Stimulated activated naive CD4-positive, alpha-beta T cell (primary cell): ENCODE results near the gene METTL1.

Experiments used
- DNase-seq, 6 experiments: peaks; one replicate each; lab custom pipeline; 2025; lab: John Stamatoyannopoulos, UW

The METTL1 gene

DNA sequence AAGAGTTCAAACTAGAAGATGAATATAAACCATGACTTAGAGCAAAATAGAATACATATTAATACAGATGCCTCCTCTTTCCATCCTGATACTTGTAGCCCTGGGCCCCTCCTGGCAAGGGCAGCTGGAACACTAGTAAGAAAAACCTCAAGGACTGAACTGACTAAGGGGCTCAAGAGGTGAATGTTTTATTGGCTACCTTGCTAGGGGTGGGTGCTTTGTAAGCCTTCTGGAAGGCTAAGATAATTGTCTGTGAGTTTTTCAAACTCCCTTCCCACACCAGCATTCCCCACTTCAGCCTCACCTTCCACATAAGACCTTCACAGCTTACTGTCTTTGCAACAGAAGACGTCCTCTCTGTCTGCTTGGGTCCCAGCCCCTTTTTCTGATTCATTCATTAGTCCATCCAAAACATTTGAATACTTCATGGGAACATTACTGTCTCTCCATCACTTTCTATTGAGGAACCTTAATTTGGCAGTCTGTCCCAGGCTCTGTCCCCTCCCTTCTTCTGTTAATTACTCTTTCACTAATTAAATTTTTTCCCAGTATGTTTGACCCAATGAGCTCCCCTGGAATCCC lies 18.1 kb downstream of the METTL1 start:
- no peak for DNase-seq

DNA sequence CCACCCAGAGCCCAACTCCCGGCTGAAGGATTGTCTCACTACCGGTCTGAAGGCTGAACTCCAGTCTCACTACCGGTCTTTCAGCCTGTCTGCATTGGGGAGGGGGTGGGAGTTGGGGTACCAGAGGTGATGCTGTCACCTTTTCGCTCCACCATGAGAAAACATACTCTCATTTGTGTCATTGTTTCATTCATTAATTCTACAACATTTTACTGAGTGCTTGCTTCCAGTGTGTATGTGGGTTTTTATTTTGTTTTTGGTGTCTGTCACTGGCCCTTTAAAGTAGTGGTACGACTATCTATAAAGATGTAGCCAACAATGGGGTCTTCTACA lies 19.3 kb downstream of the METTL1 start:
- no peak for DNase-seq

DNA sequence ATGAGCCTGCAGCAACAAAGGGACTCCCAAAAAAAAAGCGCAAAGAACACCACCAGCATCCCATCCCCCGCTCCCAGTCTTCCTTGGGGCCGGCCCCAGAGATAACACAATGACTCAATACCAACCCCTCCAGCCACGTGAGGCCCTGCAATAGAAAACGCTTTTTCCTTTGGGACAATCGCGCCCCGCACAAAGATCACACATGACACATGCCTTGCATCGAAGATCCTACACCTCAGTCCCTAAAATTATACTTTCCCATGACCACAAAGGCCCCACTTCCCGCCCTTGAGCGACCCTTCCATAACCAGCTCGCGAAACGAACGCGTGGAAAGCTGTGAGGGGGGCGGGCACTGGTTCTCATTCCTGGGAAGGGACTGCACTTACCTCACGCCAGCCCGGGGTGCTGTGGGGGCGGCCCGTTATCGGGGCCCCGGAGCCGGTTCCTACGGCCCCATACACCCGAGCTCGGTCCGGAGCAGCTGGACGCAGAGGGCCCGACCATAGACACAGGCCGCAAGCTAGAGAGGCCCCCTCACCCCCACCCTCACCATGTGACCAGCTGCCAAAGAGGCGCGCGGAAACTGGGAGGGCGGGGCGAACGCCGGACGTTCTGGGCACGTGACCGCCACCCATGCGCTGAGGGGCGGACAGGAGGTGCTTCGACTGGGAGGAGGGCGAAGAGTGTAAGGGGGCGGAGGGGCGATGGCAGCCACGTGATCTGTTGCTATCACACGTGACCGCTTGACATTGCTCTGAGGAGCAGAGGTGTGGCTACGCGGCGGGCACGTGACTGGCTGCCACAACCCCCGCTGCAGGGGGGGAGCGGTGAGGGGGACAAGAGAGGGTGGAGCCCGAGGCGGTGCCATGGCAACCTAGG lies 19.9 kb downstream of the METTL1 start, which contains the start of gene CDK4:
CDK4 (minus strand) TSS at position 523 of the 880 bp plus-strand sequence. CDS start 593 bp downstream, outside the sequence.
- peak; percentile 95 to 99 (median 98) for DNase-seq

DNA sequence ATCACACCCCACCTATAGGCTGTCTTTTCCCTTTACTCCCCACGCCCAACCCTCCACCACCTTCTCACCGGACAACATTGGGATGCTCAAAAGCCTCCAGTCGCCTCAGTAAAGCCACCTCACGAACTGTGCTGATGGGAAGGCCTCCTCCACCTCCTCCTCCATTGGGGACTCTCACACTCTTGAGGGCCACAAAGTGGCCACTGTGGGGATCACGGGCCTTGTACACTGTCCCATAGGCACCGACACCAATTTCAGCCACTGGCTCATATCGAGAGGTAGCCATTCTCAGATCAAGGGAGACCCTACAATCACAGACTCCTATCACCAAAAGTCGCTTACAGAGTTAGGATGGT lies 20.5 kb downstream of the METTL1 start:
- DNase-seq: no peak

DNA sequence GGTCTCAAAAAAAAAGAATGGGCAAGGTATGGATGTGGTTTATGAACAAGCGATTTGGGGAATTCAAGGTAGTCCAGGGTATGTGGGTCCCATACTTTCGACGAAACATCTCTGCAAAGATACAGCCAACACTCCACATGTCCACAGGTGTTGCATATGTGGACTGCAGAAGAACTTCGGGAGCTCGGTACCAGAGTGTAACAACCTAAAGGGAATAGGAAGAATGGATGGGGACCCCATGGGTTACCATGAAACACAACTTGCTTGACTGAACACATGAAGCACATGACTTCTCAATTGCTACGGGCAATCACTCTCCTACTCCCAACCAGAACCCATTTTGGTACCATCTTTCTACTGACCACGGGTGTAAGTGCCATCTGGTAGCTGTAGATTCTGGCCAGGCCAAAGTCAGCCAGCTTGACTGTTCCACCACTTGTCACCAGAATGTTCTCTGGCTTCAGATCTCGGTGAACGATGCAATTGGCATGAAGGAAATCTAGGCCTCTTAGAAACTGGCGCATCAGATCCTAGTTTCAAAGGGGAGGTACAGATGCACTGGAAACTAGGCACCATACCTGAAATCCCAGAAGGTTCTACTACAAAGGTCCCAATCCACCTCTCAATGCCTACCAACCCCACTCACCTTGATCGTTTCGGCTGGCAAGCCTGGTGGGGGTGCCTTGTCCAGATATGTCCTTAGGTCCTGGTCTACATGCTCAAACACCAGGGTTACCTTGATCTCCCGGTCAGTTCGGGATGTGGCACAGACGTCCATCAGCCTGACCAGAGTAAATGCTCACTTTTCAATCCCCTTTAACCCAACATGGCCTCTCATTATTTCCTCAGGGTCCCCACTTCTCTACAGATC lies 21.1 kb downstream of the METTL1 start:
- no peak for DNase-seq

DNA sequence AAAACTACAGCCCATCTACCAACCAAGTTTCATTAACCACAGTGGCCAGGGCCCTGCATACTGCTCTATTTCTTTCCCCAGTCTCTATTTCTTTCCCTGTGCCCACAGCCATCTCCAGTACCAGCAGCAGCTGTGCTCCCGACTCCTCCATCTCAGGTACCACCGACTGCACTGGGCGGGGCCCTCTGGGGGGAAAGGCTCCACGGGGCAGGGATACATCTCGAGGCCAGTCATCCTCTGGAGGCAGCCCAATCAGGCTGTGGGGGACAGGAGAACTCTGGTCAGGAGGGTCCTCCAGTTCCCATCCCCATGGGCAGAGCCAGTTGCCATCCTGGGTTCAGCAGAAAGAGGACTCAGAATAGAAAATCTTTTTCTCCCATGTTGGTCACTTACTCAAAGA lies 22.8 kb downstream of the METTL1 start:
- DNase-seq: no peak

DNA sequence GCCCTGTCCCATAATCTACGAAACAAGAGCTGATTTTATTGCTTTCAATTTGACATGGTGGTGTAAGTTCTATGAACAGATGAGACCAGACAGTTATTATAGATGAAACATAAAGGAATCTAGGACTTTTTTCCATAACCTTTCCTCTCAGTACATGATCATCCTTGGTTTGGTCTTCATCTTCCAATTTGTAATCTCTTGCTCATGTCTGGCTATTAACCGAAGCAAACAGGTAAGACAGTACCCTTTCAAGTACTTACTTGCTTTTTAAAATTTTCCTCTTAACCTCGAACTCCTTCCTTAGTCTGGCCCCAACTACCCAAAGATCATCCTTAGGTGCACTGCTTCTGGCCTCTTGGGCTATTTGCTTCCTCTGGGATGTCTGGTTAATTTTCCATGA lies 25.9 kb downstream of the METTL1 start:
- DNase-seq: no peak

DNA sequence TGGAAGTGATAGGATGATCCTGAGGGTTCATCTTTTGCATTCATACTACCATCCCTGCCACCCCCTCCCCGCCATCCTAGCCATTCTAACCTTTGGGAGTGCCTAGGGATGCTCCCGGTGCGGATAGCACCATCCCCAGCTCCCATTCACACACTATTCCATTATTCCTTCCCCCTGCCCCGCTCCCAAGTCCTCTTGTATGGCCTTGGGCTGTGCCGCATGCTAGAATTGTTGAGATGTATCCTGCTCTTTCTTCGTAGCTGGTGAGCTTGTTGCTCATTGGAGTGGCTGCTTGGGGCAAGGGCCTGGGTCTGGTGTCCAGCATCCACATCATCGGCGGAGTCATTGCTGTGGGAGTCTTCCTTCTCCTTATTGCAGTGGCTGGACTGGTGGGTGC lies 26.4 kb downstream of the METTL1 start:
- no peak for DNase-seq

DNA sequence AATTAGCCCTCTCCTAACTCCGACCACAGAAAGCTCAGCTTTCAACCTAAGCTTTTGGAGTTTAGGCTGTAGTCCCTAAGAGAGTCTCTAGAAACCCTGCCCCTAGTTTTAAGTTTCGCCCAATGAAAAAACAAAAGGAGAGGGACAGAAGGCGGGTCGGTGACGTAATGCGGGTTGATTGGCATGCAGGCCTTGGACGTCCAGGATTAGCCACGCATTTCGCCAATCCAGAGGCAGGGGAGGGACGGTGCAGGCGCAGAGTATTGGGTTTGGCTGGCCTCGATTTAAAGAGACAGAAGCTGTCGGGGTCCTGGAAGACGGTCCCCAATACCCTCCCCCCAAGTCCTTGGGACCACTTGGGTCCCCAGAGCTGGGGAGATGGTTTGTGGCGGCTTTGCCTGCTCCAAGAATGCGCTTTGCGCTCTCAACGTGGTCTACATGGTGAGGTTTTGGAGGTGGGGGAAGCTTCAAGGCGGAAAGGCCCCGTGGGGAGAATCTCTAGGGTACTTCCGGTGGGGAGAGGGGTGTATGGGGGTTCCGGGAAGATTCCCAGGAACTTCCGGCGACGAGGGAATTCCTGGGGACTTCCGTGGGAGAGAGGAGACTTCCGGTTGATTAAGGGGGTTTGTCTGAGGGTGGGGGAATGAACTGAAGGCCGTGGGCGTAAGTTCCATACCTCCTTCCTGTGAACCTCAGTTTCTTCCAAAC lies 27.0 kb downstream of the METTL1 start, which contains the start of gene TSPAN31:
TSPAN31 (plus strand) TSS at position 263 of the 708 bp plus-strand sequence; CDS start at position 379, 116 bp downstream.
- DNase-seq: peak; percentile 86 to 95 (median 94)

DNA sequence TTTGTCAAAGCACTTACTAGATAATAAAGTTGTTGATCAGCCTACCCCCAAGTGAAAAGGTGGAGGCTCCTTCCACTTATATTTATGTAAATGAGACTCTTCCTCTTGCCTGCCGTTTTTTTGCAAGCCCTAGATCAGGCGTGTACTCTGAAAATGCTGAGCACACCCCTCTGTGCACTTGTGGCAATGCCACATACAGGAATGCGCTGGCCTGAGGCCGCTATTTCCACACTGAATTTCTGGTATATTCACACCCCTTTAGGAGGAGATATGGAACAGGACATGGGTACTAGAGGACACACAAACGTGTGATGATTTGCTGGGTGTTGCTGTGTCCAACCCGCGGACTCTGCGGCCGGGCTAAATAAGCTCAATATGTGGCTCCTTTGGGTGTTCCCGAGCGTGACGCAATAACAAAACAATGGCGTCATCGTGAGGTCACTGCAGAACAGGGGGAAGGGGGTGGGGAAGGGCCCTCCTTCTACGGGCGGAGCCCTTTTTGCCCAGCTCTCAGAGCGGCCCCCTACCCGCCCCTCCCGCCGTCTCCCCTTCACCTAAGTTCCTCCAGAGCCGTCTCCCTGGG lies 27.6 kb downstream of the METTL1 start:
- peak in 5 of 6 experiments; percentile 68 to 90 (median 82) for DNase-seq

DNA sequence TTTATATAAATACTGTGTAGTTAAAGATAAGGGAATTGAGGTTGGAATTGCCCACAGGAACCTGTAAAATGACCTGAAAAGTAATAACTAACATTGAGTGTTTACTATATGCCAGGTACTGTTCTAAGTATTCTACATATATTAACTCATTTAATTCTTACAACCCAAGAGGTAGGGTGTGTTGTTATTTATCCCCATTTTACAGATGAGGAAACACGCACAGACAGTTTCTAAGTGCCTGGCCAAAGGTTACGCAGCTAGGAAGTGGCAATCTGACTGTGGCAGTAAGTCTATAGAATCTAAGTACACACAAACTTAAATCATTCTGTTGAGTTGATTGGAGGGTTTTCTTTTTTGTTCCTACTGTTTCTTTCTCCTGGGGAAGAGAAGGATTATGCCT lies 28.1 kb downstream of the METTL1 start:
- no peak for DNase-seq

DNA sequence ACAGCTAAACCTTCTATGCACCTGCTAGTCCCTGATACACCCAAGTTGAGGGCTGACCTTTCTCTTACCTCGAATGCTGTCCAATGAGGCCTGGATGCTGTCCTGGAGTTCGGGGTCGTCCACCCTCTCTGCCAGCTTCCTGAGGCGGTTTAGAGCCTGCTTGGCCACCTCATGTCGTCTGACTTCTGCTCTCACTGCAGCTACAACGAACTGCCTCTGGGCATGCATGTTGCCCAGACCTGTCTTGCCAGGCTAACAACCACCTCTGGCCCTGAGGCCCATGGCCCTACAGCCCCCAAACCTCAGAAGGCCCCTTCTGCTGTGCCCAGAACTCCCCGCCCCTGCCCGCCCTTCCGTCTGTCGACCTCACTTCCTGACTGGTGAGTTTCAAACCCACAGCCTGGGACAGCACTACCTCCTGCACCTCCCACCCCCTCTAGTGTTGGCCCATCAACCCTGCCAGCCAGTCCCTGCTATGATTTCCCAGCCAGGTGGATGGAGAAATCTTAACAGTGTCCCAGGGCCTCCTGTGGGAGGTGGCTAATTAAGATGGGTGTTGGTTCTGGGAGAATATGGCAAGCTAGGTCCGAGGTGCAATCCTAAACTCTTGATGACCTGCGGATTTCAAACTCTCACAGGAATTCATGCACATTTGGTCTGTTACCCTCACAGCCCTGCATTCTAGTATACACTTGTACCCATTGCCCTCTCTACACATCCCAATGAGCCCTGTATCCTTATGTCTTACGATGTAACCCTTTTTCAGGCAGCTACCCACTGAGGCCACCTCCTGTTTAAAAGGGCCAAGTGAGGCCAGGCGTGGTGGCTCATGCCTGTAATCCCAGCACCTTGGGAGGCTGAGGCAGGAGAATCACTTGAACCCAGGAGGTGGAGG lies 29.8 kb downstream of the METTL1 start:
- DNase-seq: peak; percentile 48 to 76 (median 70)

DNA sequence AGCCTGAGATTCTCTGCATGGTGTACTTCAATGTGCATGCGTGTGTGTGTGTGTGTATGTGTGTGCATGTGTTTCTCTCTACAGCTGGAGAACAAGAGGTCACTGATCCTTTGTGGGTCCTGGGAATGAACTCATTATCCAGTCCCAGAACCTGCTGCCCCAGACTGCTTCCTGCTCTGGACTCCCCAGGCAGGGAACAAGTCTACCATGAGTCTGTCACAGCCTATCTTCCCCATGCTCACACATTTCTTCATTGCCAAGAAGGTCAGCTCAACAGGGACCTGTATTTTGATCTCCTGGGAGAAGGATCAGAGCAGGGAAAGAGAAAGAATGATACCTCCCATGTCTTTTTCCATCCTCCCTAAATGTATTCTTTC lies 30.5 kb downstream of the METTL1 start:
- DNase-seq: no peak

DNA sequence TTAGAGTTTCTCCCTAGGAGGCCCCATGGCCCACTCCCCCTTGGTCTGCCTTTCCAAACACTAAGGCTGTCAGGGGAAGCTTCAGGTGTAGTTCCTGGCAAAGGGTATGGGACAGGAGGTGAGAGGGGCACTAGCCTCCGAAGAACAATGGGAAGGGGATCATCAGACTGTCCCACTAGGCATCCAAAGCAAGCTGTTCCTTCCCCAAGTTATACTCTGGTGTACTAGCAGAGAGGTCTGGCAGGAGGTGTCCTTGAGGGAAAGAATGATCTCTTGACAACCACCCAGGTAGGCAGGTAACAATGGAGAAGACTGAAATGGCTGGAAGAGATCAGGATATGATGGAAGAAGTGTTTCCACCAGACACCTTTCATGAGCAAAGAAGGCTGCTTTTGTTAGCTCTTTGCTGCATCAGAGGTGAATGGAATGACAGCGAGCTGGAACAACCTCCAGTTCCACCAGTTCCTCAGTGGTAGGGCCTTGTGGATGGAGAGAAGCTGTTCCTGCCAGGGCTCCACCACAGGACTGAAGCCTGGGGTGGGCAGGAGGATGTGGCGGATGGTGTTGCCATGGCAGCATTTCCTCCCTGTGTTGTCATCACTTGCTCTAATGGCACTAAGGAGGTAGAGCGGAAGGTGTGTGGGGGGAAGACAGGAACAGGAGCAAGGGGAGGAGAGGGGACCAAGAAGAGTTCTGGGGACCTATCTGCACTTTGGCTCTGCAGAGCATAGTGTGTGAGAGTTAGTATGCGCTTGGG lies 31.1 kb downstream of the METTL1 start:
- peak; percentile 45 to 91 (median 80) for DNase-seq

DNA sequence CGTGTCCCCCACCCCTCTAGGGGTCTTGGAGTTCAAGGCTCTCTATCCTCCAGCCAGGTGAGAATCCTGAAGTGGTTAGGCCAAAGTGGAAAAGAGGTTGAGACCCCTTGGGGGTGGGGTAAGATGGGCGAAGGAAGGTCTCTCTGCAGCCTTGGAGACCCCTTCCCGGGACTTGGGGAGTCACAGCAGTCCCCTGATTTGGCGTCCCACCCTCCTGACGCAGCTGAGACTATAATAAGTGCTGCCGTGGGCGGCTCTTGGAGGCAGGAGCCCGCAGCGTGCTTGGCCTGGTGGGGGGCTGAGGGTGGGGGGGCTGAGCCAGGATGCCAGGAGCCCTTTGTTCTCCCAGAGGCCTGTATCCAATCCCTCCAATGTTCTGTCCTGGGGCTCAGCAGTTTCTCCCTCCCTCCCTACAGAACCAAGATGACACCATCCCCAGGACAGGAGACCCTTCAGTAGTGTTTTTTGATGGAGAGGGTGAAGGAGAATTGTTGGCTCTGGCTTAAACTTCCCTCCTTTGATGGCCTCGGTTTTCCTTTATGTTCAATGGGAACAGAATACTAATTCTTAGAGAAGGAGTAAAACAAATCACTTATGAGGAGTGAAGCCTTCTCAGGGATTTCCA lies 31.9 kb downstream of the METTL1 start:
- no peak for DNase-seq

DNA sequence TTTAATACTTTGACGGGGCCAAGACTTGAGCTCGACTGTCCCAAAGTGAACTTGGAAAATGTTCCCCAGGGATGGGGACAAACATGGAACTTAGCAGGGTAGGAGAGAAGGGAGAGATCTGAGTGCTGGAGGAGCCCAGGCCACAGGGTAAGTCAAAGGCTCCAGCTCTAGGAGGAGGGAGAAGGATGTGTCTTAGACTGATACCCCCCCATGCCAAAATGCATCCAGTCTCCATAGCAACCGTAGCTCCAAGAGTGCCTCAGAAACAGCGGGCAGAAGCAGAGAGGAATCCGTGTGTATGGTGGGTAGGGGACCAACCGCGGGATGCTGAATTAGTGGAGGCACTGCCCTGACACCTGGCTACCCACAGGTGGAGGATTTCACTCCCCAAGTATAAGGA lies 32.5 kb downstream of the METTL1 start:
- no peak for DNase-seq

DNA sequence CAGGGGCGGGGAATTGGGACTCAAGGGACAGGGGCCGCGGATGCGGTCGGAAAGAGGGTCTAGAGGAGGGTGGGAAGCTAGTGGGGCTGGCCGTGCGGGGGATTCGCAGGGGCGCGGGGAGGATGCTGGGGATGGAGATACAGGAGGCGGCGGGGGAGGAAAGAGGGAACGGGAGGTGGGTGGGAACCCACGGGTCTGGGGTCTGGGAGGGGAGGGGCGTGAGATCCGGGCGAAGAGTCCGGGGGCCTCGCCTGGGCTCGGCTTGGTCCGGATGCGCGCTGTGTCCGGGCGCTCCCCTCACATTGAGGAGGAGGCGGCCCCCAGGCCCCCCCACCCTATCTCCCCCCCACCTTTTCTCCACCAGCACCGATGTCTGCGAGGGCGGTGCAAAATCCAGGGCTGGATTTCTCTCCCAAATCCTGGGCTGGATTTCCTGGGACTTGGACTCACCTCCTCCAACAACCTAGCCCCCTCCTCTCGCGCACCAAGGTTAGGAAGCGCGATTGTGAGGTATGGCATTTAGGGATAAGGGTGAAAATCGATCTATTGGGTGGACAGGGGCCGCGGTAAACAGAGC lies 33.2 kb downstream of the METTL1 start, which contains the start of gene AGAP2:
AGAP2 (minus strand) TSS at position 82 of the 577 bp plus-strand sequence. CDS start 496 bp downstream, outside the sequence.
- no peak for DNase-seq
